HG02610 (cell line): Measurements from ENCODE around the gene PRCD.
"Not testable (repeated sequence)": the region's sequence is repeated elsewhere in the genome, so short reads cannot be mapped to it uniquely, and the experiment has no call there.

Experiments
- ATAC-seq: cut with Tn5 transposase; IDR thresholded peaks from one replicate; pipeline ENCODE4 v1.9.1; 2021; ENCODE audit warnings: mild to moderate bottlenecking, moderate library complexity; ENCODE audit not compliant: unreplicated experiment

Gene PRCD

DNA sequence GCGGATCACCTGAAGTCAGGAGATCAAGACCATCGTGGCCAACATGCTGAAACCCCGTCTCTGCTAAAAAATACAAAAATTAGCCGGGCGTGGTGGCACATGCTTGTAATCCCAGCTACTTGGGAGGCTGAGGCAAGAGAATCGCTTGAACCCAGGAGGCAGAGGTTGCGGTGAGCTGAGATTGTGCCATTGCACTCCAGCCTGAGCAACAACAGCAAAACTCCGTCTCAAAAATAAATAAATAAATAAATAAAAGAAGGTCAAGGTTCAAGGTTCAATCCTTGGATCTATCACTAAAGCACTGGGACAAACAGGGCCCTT, 14.4 kb upstream of the PRCD start:
- ATAC-seq, result not testable (repeated sequence)

DNA sequence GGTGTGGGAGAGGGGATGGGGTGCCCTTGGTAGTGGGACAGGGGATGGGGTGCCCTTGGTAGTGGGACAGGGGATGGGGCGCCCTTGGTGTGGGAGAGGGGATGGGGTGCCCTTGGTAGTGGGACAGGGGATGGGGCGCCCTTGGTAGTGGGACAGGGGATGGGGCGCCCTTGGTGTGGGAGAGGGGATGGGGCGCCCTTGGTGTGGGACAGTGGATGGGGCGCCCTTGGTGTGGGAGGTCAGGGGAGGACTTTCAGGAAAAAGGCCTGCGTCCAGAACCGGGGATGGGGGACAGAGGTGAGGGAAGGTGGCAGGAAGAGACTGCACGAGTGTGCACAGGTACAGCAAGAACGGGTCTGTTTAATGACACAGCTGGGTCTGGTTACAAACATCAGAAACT, 12.8 kb upstream of the PRCD start:
- ATAC-seq, result not testable (repeated sequence)

DNA sequence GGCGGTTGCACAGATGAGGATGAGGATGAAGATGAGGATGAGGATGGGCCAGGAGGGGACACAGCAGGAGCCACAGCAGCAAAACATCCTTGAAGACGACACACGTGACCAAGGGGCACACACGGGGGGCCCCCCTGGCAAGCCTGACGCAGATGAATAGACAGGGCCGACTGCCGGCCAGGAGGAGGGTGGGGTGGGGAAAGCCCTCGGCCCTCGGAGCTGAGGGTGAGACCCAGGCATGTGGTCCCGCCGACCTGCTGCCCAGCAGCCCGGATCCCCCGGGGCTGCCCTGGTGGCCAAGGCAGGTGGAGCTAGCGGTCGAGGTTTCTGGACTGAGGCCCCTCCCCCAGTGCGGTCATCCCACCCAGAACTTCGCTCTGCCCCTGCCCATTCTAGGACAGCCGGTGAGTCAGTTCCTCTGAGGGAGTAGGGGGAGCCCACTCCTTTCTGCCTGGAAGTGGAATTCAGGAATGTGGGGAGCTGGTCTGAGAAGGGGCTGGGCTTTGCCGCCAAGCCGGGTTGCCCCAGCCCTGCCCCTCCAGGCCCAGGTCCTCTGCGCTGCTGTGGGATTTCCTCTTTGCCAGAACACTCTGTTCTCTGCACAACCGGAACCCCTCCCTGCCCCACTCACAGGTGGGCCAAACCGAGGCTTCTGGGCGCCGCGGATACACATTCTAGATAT, 12.3 kb upstream of the PRCD start:
- peak; percentile 43 for ATAC-seq

DNA sequence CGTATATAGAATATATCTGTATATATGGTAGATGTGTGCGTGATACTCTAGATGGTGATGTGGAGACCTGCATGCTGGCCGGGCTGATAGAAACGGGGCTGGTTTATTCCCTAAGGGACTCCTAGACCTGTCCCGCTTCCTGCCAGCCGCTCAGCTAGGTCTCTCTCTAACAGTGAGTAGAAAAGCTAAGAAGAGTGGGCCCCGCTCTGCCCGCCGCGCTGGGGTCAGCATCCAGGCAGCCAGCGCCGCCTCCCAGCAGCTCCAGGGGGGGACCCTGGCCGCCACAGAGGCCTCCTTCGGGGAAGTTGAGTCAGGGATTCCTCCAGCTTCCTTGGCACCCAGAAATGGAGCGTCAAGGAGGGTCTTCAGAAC, 11.7 kb upstream of the PRCD start:
- ATAC-seq, result peak; percentile 27

DNA sequence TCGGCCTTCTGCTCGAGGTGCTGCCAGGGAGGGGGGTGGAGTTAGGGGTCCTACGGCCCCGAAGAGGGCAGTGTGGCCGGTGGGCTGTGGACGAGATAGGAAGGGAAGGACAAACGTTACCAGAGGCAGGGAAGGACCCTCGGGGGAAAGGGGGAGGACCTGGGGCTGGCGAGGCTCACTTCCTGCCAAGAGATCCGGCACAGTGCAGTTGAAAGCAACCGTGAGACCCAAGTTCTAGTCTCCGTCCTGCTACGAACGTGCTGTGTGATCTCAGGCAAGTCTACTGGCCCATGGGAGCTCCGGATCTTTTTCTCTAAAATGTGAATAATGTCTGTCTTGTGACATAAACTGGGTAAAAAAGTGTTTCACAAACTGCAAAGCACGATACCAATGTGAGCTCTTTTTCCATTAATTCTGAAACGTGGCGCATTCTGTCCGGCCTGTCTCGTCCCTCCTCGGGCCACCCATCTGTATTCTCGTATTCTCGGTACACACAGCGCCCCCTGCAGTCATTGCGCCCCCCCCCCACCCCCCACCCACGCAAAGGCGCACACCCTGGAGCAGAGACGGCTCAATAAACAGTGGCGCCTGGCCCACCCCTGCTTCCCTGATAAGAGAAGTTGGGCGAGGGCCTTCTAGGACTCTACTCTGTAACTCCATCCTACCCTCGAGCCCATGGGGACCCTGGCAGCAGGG, 11.2 kb upstream of the PRCD start:
- ATAC-seq, result no peak

DNA sequence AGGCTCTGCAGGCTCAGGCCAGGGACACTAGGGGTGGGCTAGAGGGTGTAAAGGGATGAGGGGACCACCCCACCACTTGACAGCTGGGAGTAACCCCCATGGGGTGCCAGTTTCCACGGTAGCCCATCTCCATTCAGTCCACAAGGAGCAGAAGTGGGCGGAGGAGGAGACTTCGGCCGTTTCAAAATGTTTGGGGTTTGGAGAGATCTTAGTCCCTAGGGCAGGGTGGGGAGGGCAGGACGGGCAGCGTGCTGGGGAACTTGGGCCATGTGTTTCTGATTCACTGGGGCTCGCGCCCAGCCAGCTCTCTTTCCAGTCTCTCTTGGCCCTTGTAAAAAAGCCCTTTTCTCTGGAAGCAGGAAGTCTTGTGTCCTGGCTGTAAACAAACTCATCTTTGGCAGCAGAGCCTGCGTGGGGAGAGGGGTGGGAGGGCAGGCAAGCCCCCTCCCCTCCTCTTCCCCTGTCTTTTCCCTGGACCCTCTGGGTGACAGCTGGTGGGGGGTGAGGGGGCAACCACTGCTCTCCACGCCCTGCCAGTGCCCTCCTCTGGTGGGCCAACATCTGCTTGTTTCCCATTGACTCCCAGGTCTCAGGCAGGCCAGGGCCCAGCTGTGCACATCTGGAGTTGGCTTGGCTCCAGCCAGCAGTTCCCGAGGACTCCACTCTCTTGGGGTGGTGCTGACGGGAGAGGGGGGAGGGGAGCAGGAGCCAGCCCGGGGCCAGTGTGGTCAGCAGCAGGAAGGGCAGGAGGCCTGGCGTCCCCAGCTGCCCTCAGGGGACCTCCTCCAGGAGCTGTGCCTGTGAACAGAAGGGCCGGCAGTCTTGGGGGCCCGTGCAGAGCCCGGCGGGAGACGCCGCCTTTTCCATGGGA, 10.4 kb upstream of the PRCD start:
- ATAC-seq, result no peak

DNA sequence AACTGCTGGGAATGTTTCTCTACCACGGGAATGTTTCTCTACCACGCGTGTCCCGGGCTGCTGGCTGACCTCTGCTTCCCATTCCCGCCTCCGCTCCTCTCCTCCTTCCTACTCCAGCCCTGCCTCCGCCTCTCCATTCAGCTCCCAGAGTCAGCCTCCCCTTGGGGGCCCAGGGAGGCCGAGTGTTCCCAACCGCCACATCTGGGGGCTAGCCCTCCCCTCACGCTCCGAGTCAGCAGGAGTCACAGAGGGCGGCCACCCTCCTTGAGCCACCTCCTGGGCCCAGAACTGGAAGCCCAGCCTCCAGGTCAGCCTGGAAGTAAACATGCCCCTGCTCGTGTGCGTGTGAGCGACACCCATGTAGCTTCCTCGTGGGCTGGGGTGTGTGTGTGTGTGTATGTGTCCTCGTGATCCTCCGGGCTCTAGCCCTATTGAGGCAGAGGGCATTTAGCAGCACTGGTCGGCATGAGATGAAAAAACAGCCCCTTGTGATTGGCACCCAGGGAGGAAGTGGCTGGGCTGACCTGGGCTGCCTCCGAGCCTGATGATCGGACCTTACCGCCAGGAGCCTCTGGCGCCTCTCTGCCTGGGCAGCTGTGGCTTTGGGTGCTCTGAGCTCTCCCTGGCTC, 9.6 kb upstream of the PRCD start:
- no peak for ATAC-seq

DNA sequence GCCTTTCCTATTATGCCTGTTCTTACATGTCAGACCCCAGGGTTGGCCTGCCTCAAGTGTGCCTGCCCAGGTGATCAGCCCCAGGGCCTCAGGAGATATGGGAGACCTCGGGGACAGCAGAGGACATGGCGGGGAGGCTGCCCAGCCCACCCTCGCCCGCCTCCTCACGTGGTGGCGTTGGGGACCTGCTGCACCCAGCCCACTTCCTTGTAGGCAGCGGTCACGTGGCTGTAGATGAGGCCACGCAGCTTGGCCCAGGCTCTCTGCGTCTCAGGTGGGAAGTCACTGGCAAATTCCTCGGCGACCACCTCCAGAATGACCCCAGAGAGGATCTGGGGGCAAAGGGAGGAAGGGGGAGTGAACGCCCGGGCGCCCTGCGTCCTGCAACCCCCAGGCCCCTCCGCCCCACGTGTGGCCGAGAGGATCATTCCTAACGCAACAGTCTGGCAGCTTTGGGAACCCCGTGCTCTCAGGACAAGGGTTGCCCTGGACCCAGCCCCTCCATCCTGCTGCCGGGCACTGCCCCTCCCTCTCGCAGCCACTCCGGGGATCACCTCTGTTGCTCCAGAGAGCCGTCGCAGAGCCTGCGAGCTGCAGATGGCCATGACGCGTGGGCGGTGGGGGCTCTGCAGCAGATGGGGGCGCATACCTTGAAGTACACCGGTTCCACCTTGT, 8.9 kb upstream of the PRCD start:
- ATAC-seq, result no peak

DNA sequence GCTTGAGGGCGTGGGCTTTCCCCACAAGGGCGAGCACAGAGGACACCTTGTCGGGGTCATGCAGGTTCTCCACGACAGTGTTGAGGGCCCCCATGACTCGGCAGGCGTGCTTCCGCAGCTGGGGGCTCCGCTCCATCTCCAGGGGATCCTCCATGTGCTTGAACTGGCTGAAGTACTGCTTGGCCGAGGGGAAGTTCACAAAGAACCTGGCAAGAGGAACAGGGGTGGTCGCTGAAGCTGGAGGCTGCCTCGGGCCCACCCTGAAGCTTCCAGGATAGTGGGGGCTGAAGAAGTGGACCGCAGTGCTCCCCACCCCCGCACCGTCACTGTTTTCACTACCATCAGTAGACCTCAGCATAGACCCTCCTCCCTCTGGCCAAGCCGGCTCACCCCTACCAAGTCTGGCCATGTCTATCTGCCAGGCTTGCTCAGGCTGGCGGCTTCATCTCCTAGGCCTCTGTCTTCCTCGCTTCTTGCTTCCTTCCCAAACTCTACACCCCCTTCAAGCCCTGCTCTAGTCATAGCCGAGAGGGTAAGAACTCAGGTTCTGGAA, 8.3 kb upstream of the PRCD start:
- ATAC-seq, result no peak

DNA sequence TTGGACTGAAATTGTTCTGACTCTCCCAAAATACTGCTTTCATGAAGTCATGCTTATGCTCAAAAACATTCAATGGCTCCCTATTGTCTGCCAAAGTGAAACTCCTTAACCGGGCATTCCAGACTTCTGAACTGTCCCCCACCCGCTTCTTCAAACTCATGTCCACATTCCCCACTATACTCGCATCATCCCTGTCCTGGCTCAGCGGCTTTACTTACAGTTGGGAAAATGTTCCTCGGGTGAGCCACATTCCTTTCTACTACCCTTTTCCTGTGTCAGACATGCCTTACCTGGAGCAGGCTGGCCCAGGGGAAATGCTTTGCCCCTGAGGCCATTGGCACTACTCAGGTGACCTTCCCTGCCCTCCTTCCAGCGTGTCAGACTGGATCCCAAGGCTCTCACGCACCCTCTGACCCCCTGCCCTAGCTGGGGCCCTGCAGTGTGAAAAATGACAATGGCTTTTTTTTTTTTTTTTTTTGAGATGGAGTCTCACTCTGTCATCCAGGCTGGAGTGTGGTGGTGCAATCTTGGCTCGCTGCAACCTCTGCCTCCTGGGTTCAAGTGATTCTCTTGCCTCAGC, 7.7 kb upstream of the PRCD start:
- no peak for ATAC-seq

DNA sequence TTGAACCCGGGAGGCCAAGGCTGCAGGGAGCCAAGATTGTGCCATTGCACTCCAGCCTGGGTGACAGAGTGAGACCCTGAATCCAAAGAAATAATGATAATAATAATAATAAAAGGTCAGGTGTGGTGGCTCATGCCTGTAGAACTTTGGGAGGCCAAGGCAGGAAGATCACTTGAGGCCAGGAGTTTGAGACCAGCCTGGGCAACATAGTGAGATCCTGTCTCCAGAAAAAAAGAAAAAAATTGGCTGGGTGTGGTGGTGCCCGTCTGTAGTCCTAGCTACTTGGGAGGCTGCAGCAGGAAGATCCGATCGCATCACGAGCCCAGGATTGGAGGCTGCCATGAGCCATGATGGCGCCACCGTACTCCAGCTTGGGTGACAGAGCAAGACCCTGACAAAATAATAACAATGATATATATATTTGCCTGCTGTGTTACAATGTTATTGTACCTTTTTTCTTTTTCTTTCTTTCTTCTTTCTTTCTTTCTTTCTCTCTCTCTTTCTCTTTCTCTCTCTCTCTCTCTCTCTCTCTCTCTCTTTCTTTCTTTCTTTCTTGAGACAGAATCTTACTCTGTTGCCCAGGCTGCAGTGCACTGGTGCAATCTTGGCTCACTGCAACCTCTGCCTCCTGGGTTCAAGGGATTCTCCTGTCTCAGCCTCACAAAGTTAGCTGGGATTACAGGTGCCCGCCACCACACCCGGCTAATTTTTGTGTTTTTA, 6.0 kb upstream of the PRCD start:
- ATAC-seq, result not testable (repeated sequence)

DNA sequence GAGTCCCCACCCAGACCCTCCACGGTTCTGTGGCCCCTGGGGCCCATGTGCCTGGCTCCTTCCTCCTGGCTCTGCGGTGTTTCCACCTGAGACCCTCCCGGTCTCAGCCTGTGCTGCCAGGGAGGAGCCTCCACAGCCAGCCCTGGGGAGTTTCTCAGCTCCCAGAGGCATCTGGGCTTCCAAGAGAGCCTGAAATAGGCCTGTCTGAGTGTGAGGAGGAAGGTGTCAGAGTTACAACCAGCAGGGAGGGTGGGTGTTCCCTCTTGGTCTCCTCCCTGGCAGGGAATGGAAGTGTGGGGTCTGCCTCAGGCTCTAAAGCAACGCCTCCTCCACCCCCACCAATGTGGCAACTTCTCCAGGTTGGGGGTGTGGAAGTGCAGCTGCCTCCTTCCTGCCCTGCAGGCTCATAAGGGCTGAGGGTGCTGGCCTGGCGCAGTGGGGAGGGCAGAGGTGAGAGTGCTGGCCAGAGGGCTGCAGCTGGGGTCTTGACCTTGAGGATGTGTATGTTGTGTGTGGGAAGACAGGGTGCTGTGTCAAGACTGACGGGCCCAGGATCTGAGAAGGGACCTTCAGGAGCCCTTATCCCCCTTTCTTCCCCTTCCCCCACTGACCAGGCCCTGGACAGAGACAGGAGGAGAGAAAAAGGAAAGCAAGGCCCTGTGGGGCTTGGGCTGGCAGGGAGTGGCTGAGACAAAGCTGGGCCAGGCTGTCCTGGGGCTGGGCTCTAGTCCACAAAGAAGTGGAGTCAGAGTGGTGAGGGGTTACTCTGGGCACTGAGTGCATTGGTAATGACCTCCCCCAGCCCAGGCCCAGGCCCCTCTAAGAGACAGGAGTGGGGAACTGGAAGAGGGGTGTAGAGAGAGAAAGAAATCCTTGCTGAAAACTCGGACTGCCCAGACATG, 4.8 kb upstream of the PRCD start:
- no peak for ATAC-seq

DNA sequence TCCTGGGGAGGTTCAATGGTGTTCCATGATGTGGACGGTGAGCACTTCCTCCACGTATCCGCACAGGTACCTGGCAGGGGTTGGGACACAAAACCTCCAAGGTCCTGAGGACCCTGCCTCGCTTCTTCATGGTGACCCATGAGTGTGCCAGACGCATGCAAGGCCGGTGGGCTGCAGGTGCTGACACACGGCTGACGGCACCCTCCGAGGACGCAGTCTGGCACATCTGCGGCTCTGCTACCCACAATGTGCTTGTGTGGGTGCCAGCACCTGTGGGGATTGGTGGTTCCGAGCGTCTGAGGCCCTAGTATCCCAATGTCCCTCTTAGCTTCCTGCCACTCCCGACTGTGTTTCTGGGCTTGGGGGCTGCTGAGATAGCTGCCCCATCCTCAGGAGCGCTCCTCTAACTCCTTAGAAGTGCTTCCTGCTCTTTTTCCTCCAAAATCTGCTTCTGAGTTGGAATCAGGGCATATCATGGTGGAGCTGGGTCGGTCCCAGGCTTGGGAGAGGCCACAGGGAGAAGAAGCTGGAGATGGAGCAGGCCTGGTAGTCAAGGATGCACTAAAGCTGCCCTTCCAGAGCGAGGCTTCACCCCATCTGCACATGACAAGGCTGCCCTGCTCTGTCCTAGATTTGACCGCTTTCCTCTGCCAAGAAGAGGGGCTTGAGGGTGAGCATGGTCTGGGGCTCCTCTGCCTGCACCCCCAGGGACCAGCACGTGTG, 3.9 kb upstream of the PRCD start:
- ATAC-seq, result no peak

DNA sequence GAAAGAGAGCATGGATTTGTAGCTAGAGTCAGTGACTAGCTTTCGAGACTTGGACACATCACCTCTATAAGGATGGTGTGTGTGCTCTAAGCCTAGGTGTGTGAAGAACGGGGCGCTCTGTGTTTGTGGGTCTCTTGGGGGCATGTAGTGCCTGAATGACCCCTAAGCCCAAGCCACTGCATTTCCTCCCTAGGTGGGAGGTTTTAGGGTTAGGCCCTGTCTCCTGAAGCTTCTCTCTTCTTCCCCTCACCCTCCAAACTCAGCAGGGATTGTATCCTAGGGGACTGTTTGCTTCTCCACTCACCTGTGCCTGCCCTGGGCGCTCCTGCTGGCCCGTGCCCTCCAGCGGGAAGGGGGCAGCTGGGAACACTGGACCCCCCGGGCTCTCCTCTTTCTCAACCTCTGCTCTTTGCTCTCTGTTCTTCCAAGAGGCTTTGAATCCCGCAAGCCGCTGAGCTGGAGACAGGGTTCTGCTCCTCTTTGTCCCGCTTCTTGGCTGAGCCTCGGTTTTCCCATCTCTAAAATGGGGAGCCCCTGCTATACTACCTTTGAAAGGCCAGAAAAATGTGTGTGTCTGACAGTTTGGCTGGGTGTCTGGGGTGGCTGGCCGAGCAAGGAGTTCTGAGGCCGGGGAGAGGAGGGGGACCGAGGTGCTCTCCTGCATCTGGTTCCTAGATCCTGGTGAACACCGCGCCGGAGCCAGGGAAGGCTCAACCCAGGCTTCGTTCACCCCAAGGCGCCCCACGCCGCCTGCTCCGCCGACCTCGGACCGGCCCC, 3.1 kb upstream of the PRCD start:
- ATAC-seq, result no peak

DNA sequence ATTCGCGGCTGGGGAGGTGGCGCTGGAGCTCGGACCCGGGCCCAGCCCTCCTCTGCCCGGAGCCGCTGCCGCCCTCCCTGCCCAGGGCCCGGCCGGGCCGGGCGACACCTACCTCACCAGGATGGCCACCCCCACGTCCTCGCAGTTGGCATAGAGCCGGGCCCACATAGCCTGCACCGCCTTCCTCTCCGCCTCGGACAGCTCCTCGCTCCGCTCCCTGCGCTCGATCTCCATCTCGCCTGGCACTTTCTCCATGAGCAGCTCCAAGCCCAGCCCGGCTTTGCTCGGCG, 2.6 kb upstream of the PRCD start:
- ATAC-seq, result no peak

DNA sequence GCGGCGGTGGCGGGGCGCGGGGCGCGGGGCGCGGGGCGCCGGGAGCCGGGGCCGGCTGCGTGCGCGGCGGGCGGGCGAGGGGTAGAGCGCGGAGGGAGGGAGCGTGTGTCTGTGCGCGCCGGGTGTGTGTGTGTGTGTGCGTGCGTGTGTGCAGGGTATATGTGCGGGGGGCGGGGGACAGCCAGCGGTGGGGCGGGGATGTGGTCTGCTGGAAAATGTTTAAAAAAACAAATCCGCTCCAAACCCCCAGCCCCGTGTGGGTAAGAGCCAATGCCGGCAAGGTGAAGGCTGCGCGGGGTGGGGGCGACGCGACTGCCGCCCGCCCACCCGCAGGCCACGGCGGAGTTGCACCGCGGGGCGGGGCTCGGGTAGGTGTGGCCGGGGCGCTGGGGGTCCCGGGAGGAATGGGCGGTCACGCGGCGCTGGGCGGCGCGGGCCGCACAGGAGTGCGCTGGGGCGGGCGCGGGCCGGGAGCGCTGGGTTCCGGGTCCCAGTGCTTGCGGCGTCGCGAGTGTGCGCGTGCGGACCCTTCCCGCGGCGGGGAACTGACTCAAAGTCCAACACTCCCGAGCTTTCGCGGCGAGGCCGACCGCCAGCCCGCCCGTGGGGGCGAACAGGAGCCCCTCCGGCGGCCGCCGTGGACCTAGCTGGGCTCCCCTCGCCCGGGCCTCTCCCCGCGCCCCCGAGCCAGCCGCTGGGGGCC, 2.1 kb upstream of the PRCD start, which contains the start of gene CYGB:
Gene CYGB (minus strand): TSS at position 132 of the 703 bp plus-strand sequence. CDS start 167 bp downstream, outside the sequence.
- no peak for ATAC-seq
